Tibial nerve (tissue), 4 donors: Measurements from ENCODE around the gene OR2T34. TPM values are rescaled to one million over a fixed set of nuclear protein-coding genes. Genes with fewer than 3 reads are reported as not detected.
"Not testable (repeated sequence)": the region's sequence is repeated elsewhere in the genome, so short reads cannot be mapped to it uniquely, and the experiment has no call there.

Experiments used
- DNase-seq, 2 donors: peaks; one replicate each; pipeline ENCODE4 v3.0.0-alpha.2; 2019; ENCODE audit warnings: low spot score in 2 of 2
- H3K27ac ChIP-seq, 4 donors: fragments of 200-600 bp; sonication (generic) in 3 of 4; one replicate each; pipeline ENCODE4 v1.5.1; 2017 to 2019; ENCODE audit warnings: mild to moderate bottlenecking in 1 of 4
- H3K27me3 ChIP-seq, 2 donors: fragments of 200-600 bp; sonication (generic) in 1 of 2; one replicate each; pipeline versions ENCODE4 v1.5.1 to v1.6.0; 2017 to 2019
- H3K36me3 ChIP-seq, 3 donors: fragments of 200-600 bp; sonication (generic); one replicate each; pipeline ENCODE4 v1.5.1; 2018 to 2019
- H3K4me1 ChIP-seq, 4 donors: fragments of 200-600 bp; sonication (generic) in 3 of 4; one replicate each; pipeline ENCODE4 v1.5.1; 2017 to 2019
- H3K4me3 ChIP-seq, 4 donors: fragments of 200-600 bp; sonication (generic) in 3 of 4; one replicate each; pipeline ENCODE4 v1.5.1; 2017 to 2019; ENCODE audit warnings: mild to moderate bottlenecking in 1 of 4, moderate library complexity in 1 of 4
- H3K9me3 ChIP-seq, 4 donors: fragments of 200-600 bp; sonication (generic) in 3 of 4; one replicate each; pipeline ENCODE4 v1.5.1; 2017 to 2019
- WGBS, 2 donors: methylation state at CpG; one replicate each; pipeline ENCODE4 v1.1.5; 2018; 5-methylcytosine and 5-hydroxymethylcytosine counted together
- small RNA-seq: library from RNA; depleted of rRNA; stranded (forward); fragments of <200 nt; gene quantifications from one replicate; pipeline ENCODE3, GENCODE V24; 2016
- total RNA-seq, 4 donors: library from RNA; depleted of rRNA; stranded (reverse); fragments of >200 nt; gene quantifications; one replicate each; pipeline ENCODE4 v1.1.0, GENCODE V29; 2016

OR2T34 gene
- total RNA-seq, 4 donors from 2014 or later, result not detected

- not testable (repeated sequence) for H3K27me3 ChIP-seq, H3K9me3 ChIP-seq, DNase-seq, H3K4me3 ChIP-seq, H3K36me3 ChIP-seq, H3K27ac ChIP-seq, H3K4me1 ChIP-seq
- 74% methylated on average over 11 of the region's 11 CpGs for WGBS, 2 donors
Measured at GRCh38 chr1:248565530-248566373, 8.8 kb downstream of the OR2T34 start.

GRCh38 chr1:248562672-248563071 is 11.9 kb downstream of the OR2T34 start, which contains the start of gene OR2T29:
Gene OR2T29, minus strand, starts transcription at chr1:248562772. Its CDS starts 3,281 bp downstream, at chr1:248559491.
- H3K4me3 ChIP-seq, H3K27ac ChIP-seq, H3K36me3 ChIP-seq, DNase-seq, H3K27me3 ChIP-seq, H3K9me3 ChIP-seq, H3K4me1 ChIP-seq: not testable (repeated sequence)
- WGBS, 2 donors, result 81 to 93% methylated on average over 3 of the region's 3 CpGs

- not testable (repeated sequence) for H3K36me3 ChIP-seq, H3K27me3 ChIP-seq, H3K4me1 ChIP-seq, H3K4me3 ChIP-seq, H3K27ac ChIP-seq, DNase-seq, H3K9me3 ChIP-seq
- WGBS, 2 donors, result no CpG with 5 or more reads among the region's 6 CpGs
Measured at GRCh38 chr1:248551027-248551426, 23.5 kb downstream of the OR2T34 start.

GRCh38 chr1:248547383-248547782 is 27.2 kb downstream of the OR2T34 start:
- H3K4me3 ChIP-seq, H3K4me1 ChIP-seq, DNase-seq, H3K27ac ChIP-seq, H3K9me3 ChIP-seq, H3K27me3 ChIP-seq, H3K36me3 ChIP-seq: not testable (repeated sequence)
- no CpG with 5 or more reads among the region's 2 CpGs for WGBS, 2 donors

- not testable (repeated sequence) for H3K4me1 ChIP-seq, H3K36me3 ChIP-seq, H3K27me3 ChIP-seq, H3K9me3 ChIP-seq, H3K4me3 ChIP-seq, DNase-seq, H3K27ac ChIP-seq
Measured at GRCh38 chr1:248537449-248537848, 37.1 kb downstream of the OR2T34 start.

Small RNA genes within 50 kb of the gene (small RNA-seq; reads per million reads assigned to genes)
- not detected for gene RF00019

Other genes starting within 250 kb of the OR2T34 start
- gene OR14C36, start 226.0 kb downstream of the OR2T34 start, total RNA-seq, result not detected
- gene OR2T4, start 213.1 kb downstream of the OR2T34 start, total RNA-seq, result not detected
- gene OR2T6, start 199.0 kb downstream of the OR2T34 start, total RNA-seq, result not detected
- gene OR2T1, start 171.7 kb downstream of the OR2T34 start, total RNA-seq, result not detected
- not detected for gene OR2T2, start 129.1 kb downstream of the OR2T34 start, total RNA-seq
- not detected for gene OR2T3, start 101.4 kb downstream of the OR2T34 start, total RNA-seq
- not detected for gene OR2T5, start 86.2 kb downstream of the OR2T34 start, total RNA-seq
- not detected for gene OR2G6, start 66.7 kb downstream of the OR2T34 start, total RNA-seq
- not detected for gene OR2T29, start 12.0 kb downstream of the OR2T34 start, total RNA-seq
- not detected for gene OR2T10, start 22.9 kb upstream of the OR2T34 start, total RNA-seq
- not detected for gene OR2T11, start 60.3 kb upstream of the OR2T34 start, total RNA-seq
- not detected for gene OR2T35, start 70.5 kb upstream of the OR2T34 start, total RNA-seq
- not detected for gene OR2T27, start 80.8 kb upstream of the OR2T34 start, total RNA-seq
- not detected for gene OR14I1, start 128.0 kb upstream of the OR2T34 start, total RNA-seq
- gene LYPD8, start 181.0 kb upstream of the OR2T34 start, total RNA-seq, result not detected